ENCODE data around the gene CHERP.

CHERP gene, protein sequence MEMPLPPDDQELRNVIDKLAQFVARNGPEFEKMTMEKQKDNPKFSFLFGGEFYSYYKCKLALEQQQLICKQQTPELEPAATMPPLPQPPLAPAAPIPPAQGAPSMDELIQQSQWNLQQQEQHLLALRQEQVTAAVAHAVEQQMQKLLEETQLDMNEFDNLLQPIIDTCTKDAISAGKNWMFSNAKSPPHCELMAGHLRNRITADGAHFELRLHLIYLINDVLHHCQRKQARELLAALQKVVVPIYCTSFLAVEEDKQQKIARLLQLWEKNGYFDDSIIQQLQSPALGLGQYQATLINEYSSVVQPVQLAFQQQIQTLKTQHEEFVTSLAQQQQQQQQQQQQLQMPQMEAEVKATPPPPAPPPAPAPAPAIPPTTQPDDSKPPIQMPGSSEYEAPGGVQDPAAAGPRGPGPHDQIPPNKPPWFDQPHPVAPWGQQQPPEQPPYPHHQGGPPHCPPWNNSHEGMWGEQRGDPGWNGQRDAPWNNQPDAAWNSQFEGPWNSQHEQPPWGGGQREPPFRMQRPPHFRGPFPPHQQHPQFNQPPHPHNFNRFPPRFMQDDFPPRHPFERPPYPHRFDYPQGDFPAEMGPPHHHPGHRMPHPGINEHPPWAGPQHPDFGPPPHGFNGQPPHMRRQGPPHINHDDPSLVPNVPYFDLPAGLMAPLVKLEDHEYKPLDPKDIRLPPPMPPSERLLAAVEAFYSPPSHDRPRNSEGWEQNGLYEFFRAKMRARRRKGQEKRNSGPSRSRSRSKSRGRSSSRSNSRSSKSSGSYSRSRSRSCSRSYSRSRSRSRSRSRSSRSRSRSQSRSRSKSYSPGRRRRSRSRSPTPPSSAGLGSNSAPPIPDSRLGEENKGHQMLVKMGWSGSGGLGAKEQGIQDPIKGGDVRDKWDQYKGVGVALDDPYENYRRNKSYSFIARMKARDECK

DNA sequence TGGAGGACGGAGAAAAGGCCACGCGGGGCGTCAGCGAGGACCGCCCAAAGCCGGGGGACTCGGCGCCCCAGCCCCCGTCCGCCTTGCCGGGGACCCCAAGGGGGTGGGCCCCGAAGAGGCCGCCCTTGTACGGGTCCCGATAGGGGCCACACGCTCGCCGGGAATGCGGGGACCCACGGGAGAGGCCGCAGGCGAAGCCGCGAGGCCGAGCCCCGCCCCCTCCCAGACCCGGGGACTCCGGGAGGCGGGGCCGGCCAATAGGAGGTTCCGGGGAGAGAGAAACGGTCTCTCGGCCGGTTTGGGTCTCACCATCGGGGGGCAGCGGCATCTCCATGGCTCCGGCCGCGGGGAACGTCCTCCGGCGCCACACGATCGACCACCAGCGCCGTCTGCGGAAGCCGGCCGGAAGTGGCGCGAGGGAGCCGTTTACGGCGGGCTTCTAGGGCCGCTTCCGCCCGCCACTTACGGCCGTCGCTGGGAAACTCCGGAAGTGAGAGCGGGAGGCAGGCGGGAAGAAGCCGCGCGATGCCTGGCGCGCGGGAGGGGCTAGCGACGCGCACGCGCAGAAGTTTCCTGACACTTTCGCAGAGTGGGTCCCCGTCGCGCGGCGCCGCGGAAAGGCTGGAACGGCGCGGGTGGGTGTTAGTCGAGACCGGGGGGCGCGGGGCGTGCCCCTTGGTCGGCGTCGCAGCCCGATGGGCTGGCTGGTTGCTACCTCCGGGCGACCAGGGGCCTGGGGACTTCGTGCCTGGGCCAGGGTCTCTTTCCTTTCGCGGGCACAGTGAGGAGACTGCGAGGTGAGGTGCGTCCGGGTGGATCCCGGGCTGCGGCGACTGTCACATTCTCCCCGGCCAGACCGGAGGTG, at the start of gene CHERP:
Gene CHERP (minus strand): TSS at position 393 of the 865 bp plus-strand sequence. CDS start 59 bp downstream, at position 334.
- peak; percentile 95 for DNase-seq

DNA sequence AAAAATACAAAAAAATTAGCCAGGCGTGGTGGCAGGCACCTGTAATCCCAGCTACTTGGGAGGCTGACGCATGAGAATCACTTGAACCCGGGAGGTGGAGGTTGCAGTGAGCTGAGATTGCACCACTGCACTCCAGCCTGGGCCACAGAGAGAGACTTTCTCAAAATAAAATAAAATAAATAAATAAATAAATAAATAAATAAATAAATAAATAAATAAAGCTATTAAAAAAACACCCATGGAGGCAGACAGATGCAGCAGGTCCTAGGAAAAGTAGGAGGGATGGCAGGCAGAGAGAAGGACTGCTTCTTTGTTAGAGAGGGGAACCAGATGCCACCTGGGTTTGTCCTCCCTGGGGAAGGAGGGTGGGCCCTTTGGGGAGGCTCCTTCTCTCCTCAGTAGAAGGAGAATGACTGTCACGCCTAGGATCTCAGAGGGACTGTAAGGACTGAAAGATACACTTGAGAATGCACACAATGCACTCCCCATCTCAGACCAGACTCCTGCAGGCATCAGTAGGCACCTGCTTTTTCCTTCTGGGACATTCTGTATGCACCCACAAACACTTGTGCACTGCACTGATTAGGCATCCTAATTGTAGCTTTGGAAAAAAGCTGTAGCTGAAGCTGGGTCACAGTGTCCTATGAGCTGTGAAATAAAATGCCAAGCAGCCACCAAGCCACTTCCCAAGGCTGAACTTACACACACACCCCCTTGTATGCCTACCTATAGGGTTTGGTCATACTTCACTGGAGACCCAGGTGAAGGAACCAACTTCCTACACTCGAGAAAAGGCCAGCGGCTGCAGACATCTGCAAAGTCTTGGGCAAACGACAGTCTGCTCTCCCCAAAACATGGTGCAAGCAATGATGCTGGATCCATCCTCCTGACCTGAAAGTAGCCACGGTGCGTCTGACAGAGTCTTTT, 48.9 kb upstream of the CHERP start:
- DNase-seq: no peak

DNA sequence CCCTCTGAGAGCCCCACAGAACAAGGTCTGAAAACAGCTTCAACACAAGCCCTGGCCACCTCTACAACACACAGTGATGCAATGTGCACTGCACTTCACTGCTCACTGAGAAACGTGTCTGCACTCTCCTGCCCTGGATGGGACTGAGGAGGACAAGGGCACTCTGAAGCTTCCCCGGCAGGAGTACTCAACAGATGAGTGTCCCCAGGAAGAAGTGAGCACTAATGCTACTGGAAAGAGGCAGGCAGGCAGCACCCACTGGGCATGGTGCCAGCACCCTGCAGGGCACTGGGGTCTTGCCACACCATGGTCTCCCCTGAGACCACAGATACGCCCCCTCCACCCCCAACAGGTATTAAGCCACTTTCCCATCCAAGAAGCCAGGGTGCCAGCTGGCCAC, 47.7 kb upstream of the CHERP start:
- no peak for DNase-seq

DNA sequence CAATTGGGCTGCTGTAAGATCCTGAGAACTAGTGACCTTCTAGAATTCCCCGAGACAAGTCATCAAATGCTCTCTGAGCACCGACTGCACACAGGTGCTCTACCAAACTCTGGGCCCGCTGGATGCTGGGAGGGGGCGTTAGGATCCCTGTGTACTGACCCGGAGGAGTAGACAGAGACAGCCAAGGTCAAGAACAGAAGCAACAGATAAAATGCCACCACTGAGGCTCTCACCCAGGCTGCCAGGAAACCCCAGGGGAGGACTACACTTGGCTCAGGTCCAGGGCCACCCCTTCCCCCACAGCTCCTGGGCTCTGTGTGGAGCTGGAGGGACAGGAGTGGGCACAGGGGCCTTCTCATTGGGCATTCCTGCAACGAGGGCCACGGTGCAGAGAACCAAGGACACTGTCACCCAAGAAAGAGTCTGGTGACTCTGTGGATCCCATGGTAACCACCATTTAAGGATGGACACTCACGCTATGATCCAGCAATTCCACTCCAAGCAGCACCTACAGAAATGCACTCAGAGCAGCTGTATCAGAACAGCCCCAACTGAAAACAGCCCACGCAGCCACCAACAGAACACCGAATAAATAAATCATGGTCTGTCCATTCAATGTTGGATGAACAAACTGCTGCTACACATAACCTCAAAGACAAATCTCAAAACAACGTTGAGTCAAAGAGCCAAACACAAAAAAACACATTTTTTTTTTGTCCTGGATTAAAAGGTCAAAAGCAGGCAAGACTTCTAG, 46.8 kb upstream of the CHERP start:
- no peak for DNase-seq

DNA sequence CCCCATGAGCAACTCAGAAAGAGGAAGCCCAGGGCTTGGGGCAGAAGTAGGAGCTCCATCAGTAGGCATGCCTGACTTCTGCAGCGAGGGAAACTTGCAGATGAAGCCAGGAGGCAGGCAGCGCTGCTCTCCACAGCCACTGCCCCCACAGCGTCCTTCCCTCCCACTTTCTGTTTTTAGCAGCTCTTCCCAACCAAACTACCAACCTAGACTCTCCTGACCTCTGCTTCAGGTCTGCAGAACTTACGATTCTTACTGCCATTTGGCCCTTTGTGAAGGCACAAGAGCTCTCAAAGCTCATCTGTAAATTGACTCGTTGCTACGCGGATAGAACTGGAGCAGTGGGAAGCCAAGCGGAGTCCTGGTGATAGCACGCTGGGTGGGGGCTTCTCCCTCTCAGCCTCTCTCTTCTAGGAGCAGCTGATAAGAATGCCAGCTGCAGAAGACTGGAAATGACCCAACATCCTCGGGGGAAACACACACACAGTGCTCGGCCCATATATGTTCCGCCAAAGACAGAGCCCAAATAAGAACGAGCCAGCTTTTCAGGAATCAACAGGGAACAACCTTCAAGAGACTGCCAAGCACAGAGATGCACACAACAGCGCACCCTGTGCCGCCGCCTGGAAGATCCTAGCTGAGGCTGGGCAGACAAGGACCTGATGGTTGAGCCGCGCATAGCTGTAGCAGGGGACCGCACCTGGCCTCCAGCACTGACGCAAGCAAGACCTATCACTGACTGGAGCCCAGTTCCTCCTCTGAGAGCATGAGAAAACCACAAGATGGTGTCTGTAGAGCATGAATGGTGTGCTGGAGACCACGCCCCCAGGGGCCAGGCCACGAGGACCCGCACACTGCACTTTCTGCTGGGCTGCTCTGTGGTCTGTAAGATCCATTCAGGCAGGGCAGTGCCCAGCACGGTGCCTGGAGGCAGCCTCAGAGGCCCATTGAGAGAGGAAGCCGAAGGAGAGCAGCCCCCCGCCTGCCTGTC, 45.9 kb upstream of the CHERP start:
- DNase-seq: peak; percentile 71

DNA sequence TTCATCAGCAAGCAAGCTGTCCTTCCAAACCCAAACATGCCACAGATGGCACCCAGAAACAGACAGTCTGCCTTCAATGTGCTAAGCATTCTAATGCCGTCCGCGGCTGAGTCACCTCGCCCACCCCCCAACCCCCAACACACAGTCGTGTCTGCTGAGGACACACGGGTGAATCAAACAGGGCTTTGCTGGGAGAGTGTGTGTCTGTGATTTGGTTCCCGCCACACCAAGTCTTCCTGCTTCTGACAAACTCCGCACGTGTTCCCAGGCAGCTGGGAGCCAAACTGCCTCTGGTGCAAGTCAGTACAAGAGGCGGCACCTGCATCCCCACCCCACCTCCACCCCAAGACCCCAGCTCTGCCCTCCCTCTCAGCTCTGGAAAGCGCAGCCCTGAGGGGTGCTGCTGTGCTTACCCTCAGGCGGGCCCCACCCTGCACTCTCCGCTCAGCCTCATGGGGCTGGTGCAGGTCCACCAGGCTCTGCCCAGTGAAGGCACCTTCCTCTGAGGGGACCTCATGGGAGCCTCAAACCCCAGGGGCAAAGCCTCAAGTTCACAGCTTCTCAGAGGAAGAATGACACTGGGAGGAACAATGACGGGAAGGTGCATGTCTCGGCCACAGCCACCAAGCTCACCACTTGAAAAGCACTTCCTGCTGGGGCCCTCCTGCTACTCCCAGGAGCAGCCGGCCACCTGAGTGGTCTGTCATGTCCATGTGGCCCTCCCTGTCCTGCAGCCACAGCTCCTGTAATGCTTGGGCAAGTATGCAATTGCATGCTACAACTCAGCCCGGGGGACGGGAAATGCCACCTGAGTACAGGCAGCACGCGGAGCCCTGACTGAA, 45.0 kb upstream of the CHERP start:
- peak; percentile 87 for DNase-seq

DNA sequence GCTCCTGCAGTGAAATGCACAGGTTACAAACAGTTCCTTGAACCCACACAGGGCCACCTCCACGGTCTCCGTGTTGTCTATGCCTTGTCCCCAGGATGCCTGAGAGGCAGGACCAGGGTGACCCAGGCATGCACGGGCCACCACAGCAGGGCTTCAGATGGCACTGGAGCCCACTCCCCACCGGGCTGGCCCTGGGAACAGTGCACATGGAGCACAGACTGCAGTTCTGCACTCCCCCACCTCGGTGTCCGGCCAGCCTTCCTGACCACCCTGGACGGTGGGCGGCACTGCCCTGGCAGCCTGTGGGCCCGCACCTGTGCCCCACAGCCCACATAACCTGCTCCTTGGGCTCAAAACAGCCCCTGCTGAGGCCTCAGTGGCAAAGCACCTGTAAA, 44.2 kb upstream of the CHERP start:
- no peak for DNase-seq

DNA sequence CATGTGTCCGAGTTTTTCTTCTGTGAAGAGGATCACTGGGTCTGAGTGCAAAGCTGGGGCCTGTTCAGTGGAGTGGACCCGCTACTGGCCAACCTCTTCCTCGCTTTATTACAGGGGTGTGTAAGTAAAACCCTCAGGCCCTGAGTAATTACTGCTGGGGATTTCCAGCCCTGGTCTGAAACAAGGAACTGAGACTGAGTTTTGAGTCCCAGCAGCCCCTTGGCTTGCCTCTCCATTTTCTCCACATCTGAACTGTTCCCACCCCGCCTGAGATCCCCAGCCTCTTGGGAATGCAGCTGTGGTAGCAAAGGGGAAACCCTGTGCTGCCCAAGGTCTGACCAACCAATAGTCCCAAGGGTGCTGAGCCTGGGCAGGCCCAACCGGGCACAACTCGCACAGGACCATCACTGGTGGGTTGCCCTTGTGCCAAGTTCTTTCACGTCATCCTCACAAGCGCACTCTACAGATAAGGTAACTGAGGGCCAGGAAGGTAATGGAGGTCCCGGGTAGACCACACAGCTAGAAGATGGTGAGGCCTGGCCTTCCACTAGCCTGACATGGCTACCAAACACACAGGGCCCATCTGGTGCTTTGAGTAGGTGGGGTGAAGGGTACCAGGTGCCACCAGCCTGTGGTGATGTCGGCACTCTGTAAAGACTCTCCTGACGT, 43.7 kb upstream of the CHERP start:
- DNase-seq: no peak

DNA sequence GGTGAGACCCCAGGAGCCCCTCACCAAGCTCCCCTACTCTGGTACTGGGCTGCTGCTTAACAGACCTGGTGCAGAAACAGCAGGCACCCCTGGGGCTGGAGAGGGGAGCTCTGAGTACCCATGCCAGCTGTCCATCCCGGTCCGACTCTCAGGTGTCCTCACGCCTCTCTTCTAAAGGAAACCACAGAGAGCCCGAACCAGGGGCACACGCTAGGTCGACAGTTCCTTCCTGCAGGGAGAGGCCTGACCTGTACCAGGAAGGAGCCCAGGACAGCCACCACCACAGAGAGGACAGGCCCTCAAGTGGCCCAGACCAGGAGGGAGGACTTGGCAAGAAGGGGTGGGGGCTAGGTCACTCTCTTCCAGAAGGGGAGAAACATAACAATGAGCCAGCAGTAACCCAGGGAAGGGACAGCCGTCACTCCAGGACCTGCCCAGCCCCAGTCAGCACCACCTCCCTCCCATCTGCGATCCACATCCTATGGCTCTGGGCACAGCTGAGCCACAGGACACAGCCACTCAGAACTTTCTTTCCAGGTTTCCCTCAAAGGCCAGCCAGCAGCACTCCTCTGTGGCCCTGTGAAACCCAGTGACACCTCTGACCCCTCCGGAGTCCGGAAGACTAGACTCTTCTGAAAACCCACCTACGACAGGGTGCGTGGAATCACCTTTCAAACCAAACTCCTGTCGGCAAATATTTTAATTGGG, 43.0 kb upstream of the CHERP start:
- DNase-seq: no peak

DNA sequence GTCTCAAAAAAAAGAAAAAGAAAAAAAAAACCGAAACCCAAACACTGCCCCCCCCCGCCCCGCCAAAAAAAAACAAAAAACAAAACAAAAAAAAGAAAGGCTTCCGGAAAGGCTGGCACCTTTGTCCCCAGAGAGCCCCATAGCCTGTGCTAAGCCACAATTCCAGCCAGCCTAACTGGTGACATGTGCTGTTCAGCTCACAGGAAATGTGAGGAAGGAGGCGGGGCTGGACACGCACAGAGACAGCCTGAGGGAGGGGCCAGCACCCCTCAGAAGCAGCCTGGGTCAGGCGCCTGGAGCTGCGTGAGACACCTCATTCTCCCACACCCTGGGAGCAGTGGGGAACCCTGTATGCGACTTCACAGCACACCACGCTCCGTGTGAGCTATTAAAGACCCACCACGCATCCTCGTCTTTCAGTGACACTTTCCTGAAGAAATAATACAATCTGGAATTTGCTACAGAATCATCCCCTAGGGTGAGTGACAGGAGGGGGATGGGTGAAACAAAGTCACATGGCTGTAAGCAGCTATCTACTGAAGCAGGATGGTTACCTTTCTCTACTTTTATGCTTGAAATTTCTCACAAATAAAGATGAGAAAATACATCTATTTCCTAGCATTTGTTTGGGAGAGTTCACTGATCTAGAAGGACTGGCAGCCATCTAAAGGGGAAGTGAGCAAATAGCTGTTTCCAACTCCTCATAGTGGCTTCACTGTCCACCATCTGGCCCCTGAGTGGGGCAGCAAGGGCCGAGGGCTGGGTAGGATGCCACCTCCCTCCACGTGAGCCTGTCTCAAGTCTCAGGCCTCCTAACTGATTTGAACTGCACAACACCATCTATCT, 42.2 kb upstream of the CHERP start:
- DNase-seq: peak; percentile 91

DNA sequence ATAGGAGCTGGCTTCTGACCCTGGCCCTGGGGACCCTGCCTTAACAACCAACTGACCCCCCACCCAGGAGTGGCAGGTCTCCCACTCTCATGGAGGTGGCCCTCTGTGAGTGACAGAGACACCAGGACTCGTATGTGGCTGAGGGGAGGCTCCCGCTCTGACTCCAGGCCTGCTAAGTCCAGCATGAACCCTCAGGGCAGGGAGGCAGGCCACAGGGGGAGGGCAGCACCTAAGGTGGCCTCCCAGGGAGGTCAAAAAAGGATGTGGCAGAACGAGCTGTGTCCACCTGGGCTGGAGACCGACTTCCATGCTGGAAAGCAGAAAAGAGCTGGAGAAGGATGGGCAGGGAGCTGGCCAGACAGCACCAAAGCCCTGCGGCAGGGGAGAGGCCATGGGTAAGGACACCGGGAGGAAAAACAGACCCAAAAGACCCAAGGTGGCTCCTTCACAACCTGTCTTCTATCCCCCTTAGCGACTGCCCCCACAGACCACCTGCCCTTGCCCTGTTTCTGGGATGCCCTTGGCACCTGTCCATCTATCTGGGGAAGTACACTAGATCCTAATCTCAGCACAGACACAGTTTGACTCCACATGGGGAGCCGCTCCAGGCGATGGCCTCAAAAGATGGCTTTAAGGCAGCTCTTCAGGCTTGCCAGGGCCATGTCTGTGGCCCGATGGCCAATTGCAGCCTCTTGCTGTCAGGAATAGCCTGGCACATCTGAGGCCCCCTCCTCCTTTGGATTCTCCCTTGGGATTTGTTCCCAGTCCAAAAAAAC, 40.4 kb upstream of the CHERP start:
- DNase-seq: no peak

DNA sequence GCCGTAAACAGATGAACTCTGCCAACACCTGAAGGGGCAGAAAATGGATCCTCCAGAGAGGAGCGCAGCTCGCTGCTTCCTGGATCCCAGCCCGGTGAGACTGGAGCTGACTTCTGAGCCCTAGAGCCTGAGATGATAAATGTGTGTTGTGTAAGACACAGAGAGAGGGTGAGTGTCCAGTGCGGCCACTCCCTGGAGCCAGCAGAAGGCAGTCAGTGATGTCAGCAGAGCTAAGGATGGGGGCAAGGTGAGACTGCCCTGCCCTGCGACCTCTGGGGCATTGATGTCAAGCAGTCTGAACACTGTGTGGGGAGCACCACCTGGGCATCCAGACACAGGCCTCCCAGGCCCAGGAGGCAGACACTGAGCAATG, 39.7 kb upstream of the CHERP start:
- no peak for DNase-seq

DNA sequence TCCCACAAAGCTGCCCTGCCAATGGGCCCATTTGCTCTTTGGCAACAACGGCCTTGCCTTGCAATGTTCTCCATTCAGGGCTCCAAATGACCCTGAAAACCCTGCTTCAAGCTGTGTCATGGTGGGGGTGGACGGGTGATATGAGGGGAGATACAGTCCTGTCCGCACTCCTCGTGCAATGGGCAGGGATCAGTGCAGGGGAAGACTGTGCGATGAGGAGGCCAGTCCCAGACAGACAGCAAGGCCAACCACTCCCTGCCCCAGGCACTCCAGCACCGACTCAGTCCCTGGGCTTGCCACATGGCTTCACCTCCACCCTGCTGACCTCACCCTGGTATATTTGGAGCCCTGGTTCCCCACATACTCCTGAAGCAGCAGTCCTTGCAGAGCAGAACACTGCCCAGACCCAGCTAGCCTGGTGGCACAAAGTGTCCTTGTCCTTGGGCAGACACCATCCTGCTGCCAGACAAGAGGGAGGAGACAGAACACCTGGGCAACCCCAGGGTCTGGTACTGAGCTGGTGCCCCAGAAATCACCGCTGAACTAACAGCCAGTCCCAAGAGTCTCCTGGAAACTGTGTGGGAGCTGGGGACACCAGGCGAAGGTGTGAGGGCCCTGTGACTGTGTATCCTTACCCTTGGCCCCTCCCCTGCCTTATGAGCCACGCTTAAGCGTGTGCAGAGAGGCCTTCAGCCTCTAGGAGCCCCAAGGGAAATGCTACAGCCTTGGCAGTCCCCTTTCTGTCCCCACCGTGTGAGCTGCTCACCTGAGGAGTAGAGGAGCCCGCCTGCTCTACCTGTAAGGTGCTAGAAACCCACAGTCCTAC, 39.1 kb upstream of the CHERP start:
- DNase-seq: no peak

DNA sequence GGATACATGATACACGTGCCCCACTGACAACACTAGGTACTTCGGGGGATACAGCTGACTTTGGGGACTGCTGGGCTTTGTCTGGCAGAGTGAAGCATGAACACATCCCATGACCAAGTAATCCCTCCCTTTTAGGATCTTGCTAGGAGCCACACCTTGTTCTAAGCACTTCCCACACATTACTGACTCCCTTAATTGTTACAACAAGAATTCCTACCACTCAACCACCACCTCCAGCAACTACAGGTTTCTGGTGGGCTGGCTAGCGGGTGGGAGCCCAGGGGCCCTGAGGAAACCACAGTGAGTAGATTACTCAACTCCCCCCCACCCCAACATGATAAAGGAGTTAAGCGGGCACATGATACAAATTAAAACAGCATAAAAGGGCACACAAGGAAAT, 37.1 kb upstream of the CHERP start:
- DNase-seq: no peak

DNA sequence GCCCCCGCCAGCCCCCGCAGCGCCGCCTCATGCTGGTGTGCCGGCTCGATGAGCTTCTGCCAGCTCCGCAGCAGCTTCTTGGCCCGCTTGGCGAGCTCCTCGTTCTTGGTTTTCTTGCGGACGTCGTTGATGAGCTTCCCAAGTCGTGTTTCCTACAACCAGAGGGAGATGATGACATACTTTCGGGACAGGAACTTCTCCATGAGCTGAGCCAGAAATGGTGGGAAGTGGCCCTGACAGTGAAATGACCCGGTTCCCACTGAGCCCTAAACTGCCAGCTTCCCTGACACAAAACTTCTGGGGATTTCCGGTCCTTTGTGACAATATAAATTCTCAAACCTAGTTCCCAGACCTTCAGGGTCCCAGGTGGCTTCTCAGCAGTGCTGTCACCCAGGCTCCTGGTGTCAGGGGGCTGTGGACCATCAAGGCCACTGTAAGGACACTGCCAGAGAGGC, 35.3 kb upstream of the CHERP start:
- DNase-seq: no peak

Measured in islet precursor cell (in vitro differentiated cells).